Motor neuron (in vitro differentiated cells): ENCODE measurements around the gene LSS. TPM values are rescaled to one million over a fixed set of nuclear protein-coding genes. Genes with fewer than 3 reads are reported as not detected.

ENCODE experiments used
- ATAC-seq, 8 experiments: fragments of 200-7000 bp; cut with Tn5 transposase; replicated peaks in 6 of 8; 2 replicates each; pipeline ENCODE4 v1.8.0; 2021; ENCODE audit warnings: mild to moderate bottlenecking in 8 of 8, moderate library complexity in 8 of 8
- H3K27ac ChIP-seq, 2 donors: fragments of 250-450 bp; sonication (Bioruptor Pico); 2 replicates each; pipeline ENCODE4 v1.9.0; 2021; ENCODE audit warnings: antibody characterized with exemption in 2 of 2, mild to moderate bottlenecking in 2 of 2, moderate library complexity in 1 of 2
- H3K4me1 ChIP-seq, 2 donors: fragments of 250-450 bp; sonication (Bioruptor Pico); replicated peaks in 1 of 2; 2 replicates each; pipeline ENCODE4 v1.6.1; 2021; ENCODE audit warnings: antibody characterized with exemption in 2 of 2, mild to moderate bottlenecking in 2 of 2, moderate library complexity in 1 of 2
- H3K4me3 ChIP-seq, 5 donors: fragments of 250-450 bp; sonication (Bioruptor Pico); 2 replicates each; pipeline ENCODE4 v1.9.0; 2021; ENCODE audit warnings: antibody characterized with exemption in 5 of 5, mild to moderate bottlenecking in 5 of 5, moderate library complexity in 4 of 5
- WGBS, 10 experiments: fragments of 450-650 bp; shearing (Covaris generic); methylation state at CpG; one replicate each; pipeline ENCODE4 v1.0.0; 2022; 5-methylcytosine and 5-hydroxymethylcytosine counted together
- in situ Hi-C, 9 experiments: fragments of 400-800 bp; cut with MboI; loops; one replicate each; pipeline ENCODE4 v1.15.0; 2021; ENCODE audit warnings: low sequenced_read_pairs in 9 of 9, low pct_unique_long_range_greater_than_20kb in 2 of 9; ENCODE audit not compliant: unreplicated experiment in 9 of 9
- total RNA-seq, 8 experiments: library from RNA; unstranded; fragments of 300-600 nt; gene quantifications; 2 replicates each; pipeline versions ENCODE4 v1.2.3 to v1.2.4, GENCODE V29; 2022

Gene LSS
- total RNA-seq, 8 experiments from 2014 or later = 24.5 to 177 (median 51.8) TPM

DNA sequence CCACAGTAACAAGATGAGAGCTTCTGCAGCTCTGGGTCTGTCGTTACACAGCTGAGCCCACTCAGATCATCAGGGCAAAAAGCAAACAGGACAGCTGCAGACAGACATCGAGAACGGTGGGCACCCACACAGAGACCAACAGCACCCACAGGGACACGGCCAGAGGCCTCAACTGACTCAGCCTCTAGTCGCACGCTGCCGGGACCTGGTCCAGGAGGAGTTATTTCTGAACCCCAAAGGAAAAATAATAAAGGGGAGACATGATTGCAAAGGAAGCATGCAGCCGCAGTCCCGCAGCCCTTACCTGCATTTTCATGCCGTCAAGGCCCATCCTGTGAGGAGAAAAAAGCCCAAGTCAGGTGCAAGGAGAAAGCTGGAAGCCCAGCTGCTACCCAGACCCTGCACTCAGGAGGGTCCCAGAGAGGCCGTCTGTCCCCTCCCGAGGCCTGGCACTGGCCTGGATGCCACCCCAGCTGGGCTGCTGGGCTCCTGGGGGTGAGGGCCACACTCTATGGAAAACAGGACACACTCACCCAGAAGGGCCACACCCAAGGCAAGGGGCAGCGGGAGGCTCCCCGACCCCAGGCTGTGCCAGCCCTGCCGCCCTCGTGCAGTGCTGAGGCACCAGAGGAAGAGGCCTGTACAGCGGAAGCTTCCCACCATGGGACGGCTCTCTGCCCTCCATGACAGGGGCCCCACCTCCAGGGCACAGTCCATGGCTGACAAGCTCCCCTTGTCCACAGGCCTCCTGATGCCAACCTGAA lies 15.7 kb downstream of the LSS start:
- in situ Hi-C loops = no loop called here
- WGBS, 10 experiments = 60 to 100% (median 97%) methylated on average over 1 to 11 of the region's 18 CpGs; no CpG with 5 or more reads in 2 of the 10 experiments
- ATAC-seq = no peak
- no peak overlapping the region for H3K4me3 ChIP-seq
- no peak overlapping the region for H3K27ac ChIP-seq
- H3K4me1 ChIP-seq = no peaks in the 10 kb centered on the region

DNA sequence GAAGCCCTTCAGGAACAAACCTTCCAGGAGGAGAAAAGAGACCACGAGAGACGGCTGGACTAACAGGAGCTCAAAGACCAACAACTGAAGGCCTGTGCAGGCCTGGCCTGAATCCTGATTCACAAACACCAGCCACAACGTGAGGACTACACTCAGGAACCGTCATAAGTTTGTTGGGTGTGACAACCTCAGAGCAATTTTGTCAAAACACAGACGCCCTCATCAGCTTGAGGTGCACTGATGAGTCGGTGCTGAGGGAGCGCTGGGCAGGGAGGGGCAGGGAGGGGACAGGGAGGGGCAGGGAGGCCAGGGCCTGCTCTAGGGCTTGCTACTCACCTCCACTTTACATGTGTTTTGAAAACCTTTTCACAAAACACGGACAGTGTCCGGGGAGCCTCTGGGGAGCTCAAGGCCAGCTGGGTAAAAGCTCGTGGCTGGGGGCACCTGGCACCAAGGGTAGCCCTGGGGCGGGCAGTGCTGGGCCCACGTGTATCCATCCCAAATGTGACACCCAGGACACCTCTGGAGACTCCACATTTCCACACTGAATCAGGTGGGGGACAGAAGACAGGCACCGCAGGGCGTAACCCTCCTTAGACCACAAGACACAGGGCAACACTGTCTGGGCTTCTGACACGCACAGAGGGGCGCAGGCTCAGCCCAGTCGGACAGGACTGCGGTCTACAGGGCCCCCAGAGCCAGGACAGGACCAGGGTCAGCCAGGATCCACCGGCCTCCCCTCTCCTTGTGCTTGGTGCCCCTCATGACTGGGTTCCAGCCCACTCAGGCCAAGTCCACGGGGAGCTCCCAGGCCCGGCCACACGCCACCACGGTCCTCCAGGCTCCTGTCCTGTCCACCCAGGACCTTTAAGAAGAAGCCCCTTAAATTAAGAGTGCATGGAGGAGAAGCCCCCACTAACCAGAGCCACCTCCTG lies 16.5 kb downstream of the LSS start:
- Histone ChIP-seq H3K27ac (no peak overlapping the region), H3K4me1 (no peaks in the 10 kb centered on the region), H3K4me3 (no peak overlapping the region)
- peak in 2 of 8 experiments; percentile 12 to 26 for ATAC-seq
- 77 to 98% (median 87%) methylated on average over 1 to 8 of the region's 23 CpGs; no CpG with 5 or more reads in 3 of the 10 experiments for WGBS, 10 experiments
- in situ Hi-C loops = no loop called here

DNA sequence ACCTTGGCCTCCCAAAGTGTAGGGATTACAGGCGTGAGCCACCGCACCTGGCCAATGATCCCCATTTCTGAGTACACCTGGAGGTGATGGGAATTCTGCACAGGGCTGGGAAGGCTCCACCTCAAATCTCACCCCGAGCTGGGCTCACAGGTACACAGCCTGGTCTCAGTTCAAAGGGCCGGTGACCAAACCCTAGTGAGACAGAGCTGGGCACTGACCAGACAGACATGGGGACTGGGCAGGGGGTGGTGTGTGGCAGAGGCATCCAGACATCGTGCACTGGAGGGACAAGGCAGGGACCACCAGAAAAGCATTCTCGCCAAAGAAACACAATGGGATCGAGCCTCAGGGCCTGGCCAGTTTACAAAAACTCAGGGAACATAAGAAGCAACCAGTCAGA lies 17.2 kb downstream of the LSS start:
- Histone ChIP-seq H3K4me3 (no peak overlapping the region), H3K4me1 (no peaks in the 10 kb centered on the region), H3K27ac (no peak overlapping the region)
- WGBS, 10 experiments = 87 to 100% (median 100%) methylated on average over 1 to 4 of the region's 7 CpGs; no CpG with 5 or more reads in 5 of the 10 experiments
- in situ Hi-C loops = no loop called here
- ATAC-seq = no peak

DNA sequence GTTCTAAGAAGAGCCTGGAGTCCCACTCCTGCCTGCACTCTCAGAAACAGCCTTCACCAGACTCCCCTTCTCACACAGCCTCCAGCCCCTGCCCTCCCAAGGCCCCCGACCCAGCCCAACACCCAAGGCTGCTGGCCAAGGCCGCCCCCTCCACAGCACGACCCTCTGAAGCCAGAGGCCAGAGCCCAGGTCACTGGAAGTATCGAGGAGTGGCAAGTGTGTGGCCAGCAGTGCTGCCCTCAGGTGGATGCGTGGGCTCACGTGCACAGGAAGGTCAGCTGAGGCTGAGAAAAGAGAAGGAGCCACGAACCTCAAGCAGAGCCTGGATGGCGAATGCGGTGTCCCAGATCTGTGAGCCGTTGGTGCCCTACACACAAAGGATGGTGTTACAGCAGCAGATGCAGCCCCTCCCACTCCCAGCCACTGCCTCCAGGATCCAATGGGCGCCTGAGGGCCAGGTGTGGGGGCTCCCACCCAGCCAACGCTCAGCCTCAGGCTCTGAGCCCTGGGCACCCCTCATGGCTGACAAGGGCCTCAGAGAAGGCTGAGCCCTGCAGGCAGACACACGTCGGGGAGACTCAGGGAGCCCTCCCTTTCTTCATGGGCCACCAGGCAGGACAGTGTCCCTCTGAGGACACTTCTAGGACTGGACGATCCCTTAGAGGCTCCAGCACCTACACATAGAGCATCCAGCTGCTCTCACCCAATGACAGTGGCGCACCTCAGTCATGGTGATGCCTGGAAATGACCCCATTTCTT lies 18.0 kb downstream of the LSS start:
- no peaks in the 10 kb centered on the region for H3K4me1 ChIP-seq
- 88 to 100% (median 95%) methylated on average over 1 to 5 of the region's 16 CpGs; no CpG with 5 or more reads in 7 of the 10 experiments for WGBS, 10 experiments
- H3K27ac ChIP-seq = no peak overlapping the region
- in situ Hi-C loops = no loop called here
- no peak overlapping the region for H3K4me3 ChIP-seq
- ATAC-seq = peak in 1 of 8 experiments; percentile 7

DNA sequence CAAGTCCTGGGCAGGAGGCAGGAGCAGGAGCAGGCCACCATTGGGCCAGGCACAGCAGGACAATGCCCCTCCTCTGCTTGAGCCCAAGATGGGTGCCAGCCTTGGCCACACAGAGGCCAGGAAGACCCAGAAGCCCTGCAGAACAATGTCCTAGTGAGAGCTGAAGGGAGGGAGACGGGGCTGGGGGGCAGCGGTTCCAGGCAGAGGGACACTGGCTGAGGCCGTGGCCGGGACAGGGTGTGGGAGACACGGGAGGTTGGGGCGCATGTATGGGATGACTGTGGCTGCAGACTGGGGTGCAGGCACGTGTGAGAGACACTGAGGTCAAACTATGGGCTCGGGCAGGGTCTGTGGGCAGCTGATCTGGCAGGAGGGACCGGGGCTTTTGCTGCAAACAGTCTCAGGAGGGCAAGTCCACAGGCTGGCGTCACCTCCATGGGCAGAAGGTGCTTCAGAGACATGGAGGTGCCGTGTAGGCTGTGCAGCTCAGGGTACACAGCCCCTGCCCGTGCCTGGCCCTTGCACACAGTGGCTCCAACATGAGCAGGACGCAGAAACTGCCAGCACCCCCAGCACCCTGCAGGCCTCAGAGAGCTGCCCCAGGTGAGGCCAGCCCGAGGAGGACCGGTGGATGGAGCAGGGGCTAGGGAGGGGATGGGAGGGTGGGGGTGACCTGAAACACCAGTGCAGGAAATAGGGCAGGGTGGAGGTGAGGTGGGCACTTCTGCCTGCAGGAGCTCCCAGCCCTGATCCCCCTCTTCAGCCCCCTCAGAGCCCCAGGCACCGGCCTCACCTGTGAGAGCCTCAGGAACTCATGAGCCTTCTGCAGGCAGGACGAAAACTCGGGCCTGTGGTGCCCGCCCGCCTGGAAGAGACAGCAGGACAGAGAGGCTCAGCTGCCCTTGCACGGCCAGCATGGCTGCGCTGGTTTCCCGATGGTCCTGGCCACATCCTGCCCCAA lies 19.5 kb downstream of the LSS start:
- ATAC-seq = peak in 1 of 8 experiments; percentile 8
- 92 to 100% (median 97%) methylated on average over 1 to 6 of the region's 23 CpGs; no CpG with 5 or more reads in 6 of the 10 experiments for WGBS, 10 experiments

DNA sequence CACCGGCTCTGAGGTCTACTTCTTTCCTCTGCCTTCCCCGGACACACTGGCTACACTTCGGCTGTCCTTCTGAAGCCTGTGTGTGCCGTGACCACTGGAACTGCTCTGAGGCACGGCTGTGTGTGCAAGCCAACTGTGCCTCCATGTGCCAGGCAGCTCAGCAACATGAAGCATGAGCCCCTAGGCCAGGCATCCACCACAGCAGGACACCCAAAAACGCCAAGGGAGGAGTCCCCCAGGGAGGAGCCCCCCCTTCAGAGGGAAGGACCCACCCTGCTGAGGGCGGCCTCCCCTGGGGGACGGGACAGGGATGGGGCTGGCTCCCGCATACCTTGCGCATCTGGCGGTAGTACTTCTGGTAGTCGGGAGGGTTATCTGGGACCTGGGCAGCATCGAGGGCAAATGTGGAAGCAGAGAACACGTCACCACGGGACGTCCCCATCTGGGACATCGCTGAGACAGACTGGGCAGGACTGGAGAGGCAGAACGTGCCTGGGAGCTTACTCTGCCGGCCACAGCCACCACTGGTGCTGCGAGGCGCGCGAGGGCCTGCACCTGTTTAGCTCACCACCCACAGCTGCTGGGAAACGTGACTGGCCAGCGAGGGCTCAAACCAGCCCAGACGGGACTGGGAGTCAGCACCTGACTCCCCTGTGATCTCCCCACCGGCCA lies 20.5 kb downstream of the LSS start:
- Histone ChIP-seq H3K4me1 (no peaks in the 10 kb centered on the region), H3K4me3 (no peak overlapping the region), H3K27ac (no peak overlapping the region)
- WGBS, 10 experiments = 80 to 100% (median 90%) methylated on average over 1 to 18 of the region's 27 CpGs; no CpG with 5 or more reads in 5 of the 10 experiments
- peak in 1 of 8 experiments; percentile 5 for ATAC-seq
- in situ Hi-C loops = no loop called here

More for the DNA sequence above, 19.5 kb downstream of the LSS start:
- in situ Hi-C loops = no loop called here
- Histone ChIP-seq H3K4me1 (no peaks in the 10 kb centered on the region), H3K4me3 (no peak overlapping the region), H3K27ac (no peak overlapping the region)

DNA sequence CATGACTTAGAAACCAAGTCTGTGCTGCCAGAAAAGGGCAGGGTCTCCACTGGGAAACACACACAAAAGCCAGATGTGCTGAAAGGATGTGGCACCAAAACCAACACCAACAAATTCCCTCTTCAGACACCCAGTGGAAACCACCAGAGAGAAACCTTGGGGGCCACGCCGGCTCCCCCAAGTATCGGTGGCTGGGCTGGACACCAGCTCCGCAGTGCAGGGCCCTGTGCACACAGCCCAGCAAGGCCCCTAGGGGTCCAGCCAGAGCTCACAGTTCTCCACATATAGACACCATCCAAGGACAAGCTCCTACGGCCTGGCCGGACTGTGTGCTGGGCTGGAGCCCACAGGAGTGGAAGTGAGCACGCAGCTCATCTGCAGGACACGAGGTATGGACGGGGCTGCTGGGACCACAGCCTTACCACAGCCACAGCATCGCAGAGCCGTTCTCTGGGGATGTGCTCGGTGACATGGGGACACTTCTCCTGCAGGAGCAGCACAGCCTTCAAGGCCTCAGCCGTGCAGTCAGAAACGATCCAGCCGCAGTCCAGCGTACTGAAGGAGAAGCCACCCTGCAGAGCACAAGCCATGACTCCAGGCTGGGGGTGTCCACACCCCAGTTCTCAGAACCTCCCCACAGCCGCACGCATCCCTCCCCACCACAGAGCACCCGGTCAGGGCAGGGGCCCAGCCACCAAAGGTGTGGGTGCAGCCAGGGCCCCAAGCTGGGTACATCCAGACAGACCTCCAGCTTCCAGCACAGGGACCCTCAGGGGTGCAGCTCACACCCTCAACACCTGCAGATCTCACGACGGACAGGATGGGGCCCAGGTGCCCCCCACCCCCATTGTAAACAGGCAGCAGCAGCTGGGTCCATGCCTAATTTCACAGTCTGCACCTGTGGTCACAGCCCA lies 21.3 kb downstream of the LSS start:
- 95 to 100% (median 98%) methylated on average over 1 to 5 of the region's 21 CpGs; no CpG with 5 or more reads in 4 of the 10 experiments for WGBS, 10 experiments

DNA sequence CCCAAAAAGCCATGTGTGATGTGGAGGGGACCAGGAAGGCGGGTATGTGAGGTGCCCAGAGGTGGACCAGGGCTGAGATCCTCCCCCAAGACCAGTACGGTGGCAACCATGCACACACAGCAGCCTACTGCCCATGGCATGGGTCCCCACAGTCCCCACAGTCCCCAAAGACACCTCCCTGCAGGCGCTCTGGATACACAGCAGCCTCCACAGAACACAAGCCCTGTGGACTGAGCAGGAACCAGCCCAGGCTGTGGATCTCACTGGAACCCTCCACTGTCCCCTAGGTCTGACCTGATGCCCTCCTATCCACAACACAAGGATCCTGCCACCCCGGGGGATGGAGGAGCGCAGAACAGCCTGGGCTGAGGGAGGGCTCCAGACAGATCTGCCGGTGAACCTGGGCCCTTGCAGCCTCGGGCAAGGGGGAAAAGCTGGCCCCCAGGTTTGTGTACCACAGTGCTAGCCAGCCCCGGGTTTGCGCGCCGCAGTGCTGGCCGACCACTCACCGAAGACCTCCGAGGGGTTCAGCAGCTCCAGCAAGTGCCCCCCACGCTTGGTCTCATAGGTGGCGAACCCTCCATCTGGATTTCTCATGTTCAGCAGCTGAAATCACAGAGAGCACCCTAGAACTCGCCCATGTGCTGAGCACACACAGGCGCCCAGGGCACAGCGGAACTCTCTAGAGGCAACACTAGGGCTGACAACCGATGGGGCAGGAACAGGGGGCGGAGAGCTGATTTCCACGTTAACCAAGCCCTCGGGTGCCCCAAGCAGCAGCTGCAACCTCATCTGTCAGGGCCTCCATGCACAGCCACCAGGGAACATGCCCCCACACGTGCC lies 22.2 kb downstream of the LSS start:
- WGBS, 10 experiments = 80 to 100% (median 95%) methylated on average over 1 to 12 of the region's 24 CpGs; no CpG with 5 or more reads in 4 of the 10 experiments
- no peak overlapping the region for H3K4me3 ChIP-seq
- H3K27ac ChIP-seq = no peak overlapping the region
- peak in 2 of 8 experiments; percentile 18 to 22 for ATAC-seq
- in situ Hi-C loops = no loop called here
- H3K4me1 ChIP-seq = no peaks in the 10 kb centered on the region

More for the DNA sequence above, 21.3 kb downstream of the LSS start:
- no peak overlapping the region for H3K4me3 ChIP-seq
- peak in 2 of 8 experiments; percentile 7 to 22 for ATAC-seq
- in situ Hi-C loops = no loop called here
- no peaks in the 10 kb centered on the region for H3K4me1 ChIP-seq
- H3K27ac ChIP-seq = no peak overlapping the region

DNA sequence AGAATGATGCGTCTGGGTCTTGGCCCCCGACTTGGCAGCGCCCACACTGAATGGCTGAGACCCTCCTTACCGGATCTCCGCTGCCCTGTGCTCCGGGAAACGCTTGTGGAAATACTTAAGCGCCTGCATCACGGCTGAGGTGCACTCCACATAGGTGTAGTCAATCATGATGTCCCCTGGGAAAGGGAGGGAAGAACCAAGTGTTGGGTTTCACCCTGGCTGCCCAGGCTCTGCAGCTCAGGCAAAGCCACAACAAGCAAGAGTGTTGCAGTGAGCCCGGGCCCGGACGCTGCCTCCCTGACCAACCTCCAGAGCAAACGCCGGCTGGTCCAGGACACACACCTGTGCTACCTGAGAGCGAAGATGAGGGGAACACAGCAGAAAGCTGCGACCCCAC lies 22.8 kb downstream of the LSS start:
- in situ Hi-C loops = no loop called here
- H3K4me1 ChIP-seq = no peaks in the 10 kb centered on the region
- H3K4me3 ChIP-seq = no peak overlapping the region
- ATAC-seq = no peak
- 72 to 100% (median 100%) methylated on average over 1 to 8 of the region's 16 CpGs; no CpG with 5 or more reads in 3 of the 10 experiments for WGBS, 10 experiments
- H3K27ac ChIP-seq = no peak overlapping the region

DNA sequence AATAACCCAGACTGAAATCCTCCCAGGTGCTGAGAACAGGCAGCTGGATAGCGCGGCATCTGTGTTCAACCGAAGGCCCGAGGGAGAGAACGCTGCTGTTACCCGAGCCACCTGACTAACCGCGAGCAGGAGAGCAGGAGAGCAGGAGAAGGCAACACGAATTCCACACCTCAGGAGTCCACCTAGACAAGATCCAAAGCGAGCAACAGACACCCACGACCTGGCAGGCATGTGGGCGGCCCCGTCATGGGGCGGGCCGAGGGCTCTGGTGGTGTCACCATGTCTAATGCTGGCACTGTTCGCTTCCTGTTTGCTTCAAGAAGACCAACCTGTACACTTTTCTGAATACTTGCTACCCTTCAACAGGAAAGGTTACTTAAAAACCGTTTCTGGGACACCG lies 23.4 kb downstream of the LSS start:
- ATAC-seq = no peak
- Histone ChIP-seq H3K27ac (no peak overlapping the region), H3K4me1 (no peaks in the 10 kb centered on the region), H3K4me3 (no peak overlapping the region)
- in situ Hi-C loops = no loop called here
- WGBS, 10 experiments = 75 to 100% (median 94%) methylated on average over 2 to 11 of the region's 18 CpGs; no CpG with 5 or more reads in 3 of the 10 experiments
